ENCODE results near the gene SPN. TPM values are rescaled to one million over a fixed set of nuclear protein-coding genes. Genes with fewer than 3 reads are reported as not detected.
A peak's percentile ranks its signal among the peaks of the same experiment; 100 is the strongest.
"Not testable (repeated sequence)": the region's sequence is repeated elsewhere in the genome, so short reads cannot be mapped to it uniquely, and the experiment has no call there.

SPN gene
- polyA plus RNA-seq, 3 donors from 2014 or later: 231 to 632 (median 323) TPM

GRCh38 chr16:29708917-29709600, 46.0 kb downstream of the SPN start:
- no peak overlapping the region for H3K27ac Mint-ChIP-seq
- no peak overlapping the region for H3K4me3 Mint-ChIP-seq
- H3K27me3 Mint-ChIP-seq (ENCODE audit: low read depth in 3 of 3): peaks cover 0 to 4% (median 2%) of the 10 kb centered on the region in 3 donors
- no peak for DNase-seq
- no peaks in the 10 kb centered on the region for H3K9me3 Mint-ChIP-seq
- H3K36me3 Mint-ChIP-seq: no peaks in the 10 kb centered on the region
- H3K4me1 Mint-ChIP-seq: peaks cover 9 to 12% of the 10 kb centered on the region in 2 donors

- not testable (repeated sequence) for H3K9me3 Mint-ChIP-seq, H3K4me3 Mint-ChIP-seq
These were observed 46.6 kb downstream of the SPN start for GRCh38 chr16:29709657-29710056.

GRCh38 chr16:29710227-29711219, 47.5 kb downstream of the SPN start:
- H3K27me3 Mint-ChIP-seq (ENCODE audit: low read depth in 3 of 3): peaks cover 0 to 4% (median 2%) of the 10 kb centered on the region in 3 donors
- peak; percentile 57 to 61 (median 59) for DNase-seq
- no peak overlapping the region for H3K4me3 Mint-ChIP-seq
- H3K9me3 Mint-ChIP-seq: no peaks in the 10 kb centered on the region
- H3K36me3 Mint-ChIP-seq: no peaks in the 10 kb centered on the region
- H3K4me1 Mint-ChIP-seq: peaks cover 9 to 10% of the 10 kb centered on the region in 2 donors
- H3K27ac Mint-ChIP-seq: peak overlapping the region in 4 of 6 donors; percentile 51 to 85 (median 82)

More at GRCh38 chr16:29709657-29710056, 46.6 kb downstream of the SPN start:
- not testable (repeated sequence) for H3K27me3 Mint-ChIP-seq (ENCODE audit: low read depth in 3 of 3); DNase-seq; H3K36me3 Mint-ChIP-seq
- Mint-ChIP-seq H3K27ac (peak overlapping the region in 2 of 6 donors; percentile 13 to 23), H3K4me1 (peaks cover 9 to 12% of the 10 kb centered on the region in 2 donors)

GRCh38 chr16:29712809-29713208, 49.8 kb downstream of the SPN start:
- Mint-ChIP-seq H3K4me1 (peaks cover 9 to 10% of the 10 kb centered on the region in 2 donors), H3K36me3 (no peaks in the 10 kb centered on the region), H3K27me3 (ENCODE audit: low read depth in 3 of 3) (peaks cover 0 to 2% (median 1%) of the 10 kb centered on the region in 3 donors), H3K4me3 (no peak overlapping the region), H3K27ac (no peak overlapping the region), H3K9me3 (no peaks in the 10 kb centered on the region)
- no peak for DNase-seq

- peaks cover 9 to 10% of the 10 kb centered on the region in 2 donors for H3K4me1 Mint-ChIP-seq
- DNase-seq: no peak
- peaks cover 0 to 4% (median 0%) of the 10 kb centered on the region in 3 donors for H3K27me3 Mint-ChIP-seq (ENCODE audit: low read depth in 3 of 3)
- no peaks in the 10 kb centered on the region for H3K36me3 Mint-ChIP-seq
- no peaks in the 10 kb centered on the region for H3K9me3 Mint-ChIP-seq
- H3K4me3 Mint-ChIP-seq: no peak overlapping the region
- no peak overlapping the region for H3K27ac Mint-ChIP-seq
These were observed 51.3 kb downstream of the SPN start for GRCh38 chr16:29714396-29714795.

GRCh38 chr16:29714972-29715371, 51.9 kb downstream of the SPN start:
- peaks cover 0 to 4% (median 0%) of the 10 kb centered on the region in 3 donors for H3K27me3 Mint-ChIP-seq (ENCODE audit: low read depth in 3 of 3)
- no peak overlapping the region for H3K4me3 Mint-ChIP-seq
- DNase-seq: no peak
- peaks cover 7 to 8% of the 10 kb centered on the region in 2 donors for H3K4me1 Mint-ChIP-seq
- no peaks in the 10 kb centered on the region for H3K36me3 Mint-ChIP-seq
- no peak overlapping the region for H3K27ac Mint-ChIP-seq
- no peaks in the 10 kb centered on the region for H3K9me3 Mint-ChIP-seq

GRCh38 chr16:29717113-29717512, 54.1 kb downstream of the SPN start:
- Mint-ChIP-seq H3K4me3 (no peak overlapping the region), H3K27ac (peak overlapping the region in 1 of 6 donors; percentile 21), H3K9me3 (no peaks in the 10 kb centered on the region), H3K36me3 (no peaks in the 10 kb centered on the region), H3K27me3 (ENCODE audit: low read depth in 3 of 3) (peaks cover 0 to 2% (median 0%) of the 10 kb centered on the region in 3 donors), H3K4me1 (peaks cover 6 to 10% of the 10 kb centered on the region in 2 donors)
- DNase-seq: no peak

- Mint-ChIP-seq H3K4me1 (peaks cover 6 to 10% of the 10 kb centered on the region in 2 donors), H3K36me3 (no peaks in the 10 kb centered on the region), H3K27me3 (ENCODE audit: low read depth in 3 of 3) (peaks cover 0 to 3% (median 0%) of the 10 kb centered on the region in 3 donors), H3K27ac (peak overlapping the region in 1 of 6 donors; percentile 45), H3K4me3 (no peak overlapping the region), H3K9me3 (no peaks in the 10 kb centered on the region)
- no peak for DNase-seq
These were observed 56.0 kb downstream of the SPN start for GRCh38 chr16:29719063-29719462.

Other genes with a start within 250 kb of the SPN start
- 10 to 100 TPM; 24.1 to 42.5 (median 32.0) TPM for gene BOLA2, start 208.9 kb upstream of the SPN start, polyA plus RNA-seq
- 10 to 100 TPM in 1 of 3 donors, 1 to 10 TPM in 2; 5.8 to 22.7 (median 9.1) TPM for gene SLX1B, start 208.7 kb upstream of the SPN start, polyA plus RNA-seq
- gene SULT1A4, start 203.3 kb upstream of the SPN start, polyA plus RNA-seq: 1 to 10 TPM in 1 of 3 donors, under 1 TPM in 1, not detected in 1; 0.43 to 1.6 TPM
- gene NPIPB12, start 156.8 kb upstream of the SPN start, polyA plus RNA-seq: 10 to 100 TPM in 1 of 3 donors, 1 to 10 TPM in 1, not detected in 1; 2.0 to 11.6 TPM
- 1 to 10 TPM in 2 of 3 donors, under 1 TPM in 1; 0.81 to 4.7 (median 2.1) TPM for gene QPRT, start 15.9 kb downstream of the SPN start, polyA plus RNA-seq
- gene C16orf54, start 82.7 kb downstream of the SPN start, polyA plus RNA-seq: 10 to 100 TPM in 2 of 3 donors, 1 to 10 TPM in 1; 9.6 to 39.8 (median 21.9) TPM
- not detected for gene ZG16, start 115.0 kb downstream of the SPN start, polyA plus RNA-seq
- 10 to 100 TPM; 33.1 to 45.2 (median 33.3) TPM for gene KIF22, start 127.5 kb downstream of the SPN start, polyA plus RNA-seq
- gene MAZ, start 143.3 kb downstream of the SPN start, polyA plus RNA-seq: 10 to 100 TPM; 49.2 to 54.8 (median 52.7) TPM
- not detected for gene PRRT2, start 148.9 kb downstream of the SPN start, polyA plus RNA-seq
- gene PAGR1, start 152.9 kb downstream of the SPN start, polyA plus RNA-seq: 10 to 100 TPM; 44.8 to 55.2 (median 46.1) TPM
- gene MVP, start 157.2 kb downstream of the SPN start, polyA plus RNA-seq: 100 to 1,000 TPM; 103 to 195 (median 142) TPM
- gene CDIPT, start 200.0 kb downstream of the SPN start, polyA plus RNA-seq: 100 to 1,000 TPM in 2 of 3 donors, 10 to 100 TPM in 1; 77.6 to 115 (median 110) TPM
- gene SEZ6L2, start 236.3 kb downstream of the SPN start, polyA plus RNA-seq: not detected
- not detected for gene ASPHD1, start 237.2 kb downstream of the SPN start, polyA plus RNA-seq

All from immature natural killer cell (primary cell).